Measurements from ENCODE around the gene HRK.

Gene HRK

GRCh38 chr12:116897476-116897875 lies 16.2 kb upstream of the HRK start:
- no peak for DNase-seq

DNA sequence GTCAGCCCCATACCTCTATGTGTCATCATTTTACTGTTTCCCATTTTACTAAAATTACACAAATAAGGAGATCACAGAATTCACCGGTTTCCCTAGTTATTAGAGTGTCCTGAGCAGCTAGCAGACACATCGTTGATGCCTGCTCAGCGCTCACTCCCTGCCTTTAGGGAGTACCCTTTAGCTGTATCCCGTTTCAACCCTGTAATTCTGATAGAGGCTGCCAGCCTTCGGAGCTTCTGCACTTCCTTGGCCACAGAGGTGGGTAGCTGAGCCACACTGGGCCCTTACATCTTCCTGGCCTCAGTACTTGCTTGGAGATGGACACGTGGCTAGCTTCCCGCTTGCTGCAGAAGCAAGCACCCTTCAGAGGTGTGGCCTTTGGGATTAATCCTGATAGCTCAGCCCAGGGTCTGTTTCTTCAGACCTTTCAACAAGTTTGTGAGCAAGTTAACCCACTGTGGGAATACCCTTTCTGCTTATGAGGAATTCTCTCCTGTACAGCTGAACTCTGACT lies 15.2 kb upstream of the HRK start:
- DNase-seq: no peak

DNA sequence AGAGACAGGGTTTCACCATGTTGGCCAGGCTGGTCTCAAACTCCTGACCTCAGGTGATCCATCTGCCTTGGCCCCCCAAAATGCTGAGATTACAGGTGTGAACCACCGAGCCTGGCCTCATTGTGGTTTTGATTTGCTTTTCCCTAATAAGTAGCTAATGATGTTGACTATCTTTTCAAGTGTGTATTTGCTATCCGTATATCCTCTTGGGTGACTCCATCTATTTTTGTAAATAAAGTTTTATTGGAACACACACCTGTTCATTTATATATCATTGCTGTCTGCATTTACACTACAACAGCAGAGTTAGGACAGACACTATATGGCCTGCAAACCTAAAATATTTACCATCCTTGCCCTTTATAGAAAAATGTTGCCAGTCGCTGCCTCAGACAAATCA lies 13.7 kb upstream of the HRK start:
- no peak for DNase-seq

DNA sequence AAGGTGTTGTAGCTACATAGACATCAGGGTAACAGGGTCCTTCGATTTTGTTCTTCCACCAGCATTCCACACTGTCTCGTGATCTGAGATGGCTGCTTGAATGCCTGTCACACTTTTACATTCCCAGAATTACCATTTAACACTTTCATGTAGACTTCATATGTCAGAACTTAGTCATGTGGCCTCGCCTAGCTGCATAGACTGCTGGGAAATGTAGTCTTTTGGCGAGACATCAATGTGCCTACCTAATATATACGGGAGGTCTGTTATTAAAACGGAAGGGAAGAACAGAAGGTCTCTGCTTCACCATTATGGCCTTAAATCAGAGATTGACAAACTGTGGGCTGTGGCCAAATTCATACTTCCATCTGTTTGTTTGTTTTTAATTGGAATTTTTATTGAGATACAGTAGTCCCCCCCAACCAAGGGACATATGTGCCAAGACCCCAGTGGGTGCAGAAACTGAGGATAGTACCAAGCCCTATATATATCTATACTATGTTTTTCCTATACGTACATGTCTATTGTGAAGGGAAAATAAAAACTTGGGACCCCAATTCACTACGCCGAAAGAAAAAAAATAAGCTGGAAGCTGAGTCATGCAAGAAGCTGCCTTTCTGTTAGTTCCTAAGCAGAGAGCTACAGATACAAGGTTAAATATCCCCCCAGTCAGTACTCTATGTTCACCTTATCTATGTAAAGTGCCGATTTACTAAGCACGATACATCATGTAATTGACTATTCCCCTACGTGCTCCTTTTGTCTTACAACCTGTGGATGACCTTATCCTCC lies 11.3 kb upstream of the HRK start:
- peak; percentile 23 for DNase-seq

DNA sequence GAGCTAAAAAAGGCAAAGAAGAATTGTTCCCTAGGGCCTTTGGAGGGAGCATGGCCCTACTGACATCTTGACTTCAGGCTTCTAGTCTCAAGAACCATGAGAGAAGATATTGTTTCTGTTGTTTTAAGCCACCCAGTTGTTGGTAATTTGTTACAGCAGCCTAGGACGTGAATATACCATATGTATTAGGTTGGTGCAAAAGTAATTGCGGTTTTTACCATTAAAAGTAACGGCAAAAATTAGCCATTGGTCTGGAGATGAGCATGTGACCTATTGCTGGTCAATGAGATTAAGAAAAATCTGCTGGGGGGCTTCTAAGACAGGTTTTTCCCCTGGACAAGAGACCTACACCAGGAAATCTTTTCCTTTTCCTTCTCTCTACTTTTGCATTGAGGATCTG lies 9.8 kb upstream of the HRK start:
- DNase-seq: no peak

DNA sequence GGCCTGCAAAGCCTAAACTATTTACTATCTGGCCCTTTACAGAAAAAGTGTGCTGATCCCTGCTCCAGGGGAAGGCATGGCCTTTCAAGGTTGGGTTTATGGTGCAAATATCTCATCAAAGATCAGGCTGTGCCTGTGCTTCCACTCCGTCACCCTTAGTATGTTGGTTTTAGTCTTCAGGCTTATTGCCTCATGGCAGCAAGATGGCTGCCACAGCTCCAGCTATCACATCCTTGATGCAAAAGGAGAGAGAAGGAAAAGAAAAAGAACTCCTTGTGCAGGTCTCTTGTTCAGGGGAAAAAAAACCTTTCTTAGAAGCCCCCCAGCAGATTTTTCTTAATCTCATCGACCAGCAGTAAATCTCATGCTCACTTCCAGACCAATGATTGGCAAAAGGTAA lies 9.1 kb upstream of the HRK start:
- no peak for DNase-seq

- no peak for DNase-seq
These were observed 6.7 kb upstream of the HRK start for GRCh38 chr12:116887897-116888296.

GRCh38 chr12:116887244-116887643 lies 6.0 kb upstream of the HRK start:
- DNase-seq: no peak

- peak; percentile 72 for DNase-seq
These were observed 4.2 kb upstream of the HRK start for GRCh38 chr12:116885491-116885890.

GRCh38 chr12:116884871-116885270 lies 3.6 kb upstream of the HRK start:
- DNase-seq: no peak

GRCh38 chr12:116882742-116883141 lies 1.5 kb upstream of the HRK start:
- DNase-seq: peak; percentile 44

DNA sequence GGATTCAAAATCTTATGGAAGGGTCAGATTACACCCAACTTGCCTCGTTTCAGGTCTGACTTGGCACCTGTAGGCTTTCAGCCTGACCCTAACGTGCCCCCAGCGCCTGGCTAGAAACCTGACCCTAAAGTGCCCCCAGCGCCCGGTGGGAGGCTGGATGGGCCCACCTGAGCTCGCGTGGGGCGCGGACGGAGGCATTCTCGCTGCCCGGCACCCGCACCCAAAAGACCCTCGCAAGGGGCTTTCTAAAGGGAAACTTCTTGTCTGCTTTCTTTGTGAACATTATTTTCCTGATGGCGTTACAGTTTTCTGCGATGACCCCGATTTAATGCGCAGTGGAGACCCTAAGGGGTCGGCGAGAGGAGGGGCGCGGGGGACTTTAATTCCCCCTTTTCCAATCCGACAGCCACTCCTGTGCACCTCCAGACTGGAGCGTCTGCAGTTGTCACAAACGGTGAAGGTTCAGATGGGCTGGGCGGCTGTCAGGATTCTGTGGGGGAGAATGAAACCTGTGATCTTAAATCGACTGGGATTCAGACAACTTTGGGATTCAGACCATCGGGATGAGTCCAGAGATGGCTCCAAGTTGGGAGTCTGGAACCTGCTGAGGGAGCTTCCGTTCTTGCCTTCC lies 751 bp upstream of the HRK start:
- DNase-seq: no peak

DNA sequence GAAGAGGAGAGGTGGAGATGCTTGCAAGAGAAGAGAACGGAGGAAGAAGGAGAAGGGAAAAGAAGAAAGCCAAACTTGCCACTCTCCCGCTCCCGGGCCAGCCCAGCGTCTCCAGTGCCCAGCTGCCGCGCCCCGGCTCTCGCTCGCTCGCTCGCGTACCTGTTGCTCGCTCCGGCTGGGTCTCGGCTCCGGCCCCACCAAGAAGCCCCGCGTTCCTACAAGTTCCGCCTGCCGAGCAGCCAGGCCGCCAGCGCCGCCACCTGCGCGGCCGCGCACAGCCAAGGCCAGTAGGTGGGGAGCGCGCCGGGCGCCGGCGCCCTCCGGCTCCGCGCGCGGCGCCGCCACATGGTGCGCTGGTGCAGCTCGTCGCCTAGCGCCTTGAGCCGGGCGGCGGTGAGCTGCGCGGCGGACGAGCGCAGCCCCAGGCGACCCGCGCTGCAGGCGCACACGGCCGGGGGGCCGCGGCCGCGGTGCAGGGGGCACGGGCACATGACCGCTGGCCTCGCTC lies 370 bp downstream of the HRK start:
- DNase-seq: peak; percentile 70

DNA sequence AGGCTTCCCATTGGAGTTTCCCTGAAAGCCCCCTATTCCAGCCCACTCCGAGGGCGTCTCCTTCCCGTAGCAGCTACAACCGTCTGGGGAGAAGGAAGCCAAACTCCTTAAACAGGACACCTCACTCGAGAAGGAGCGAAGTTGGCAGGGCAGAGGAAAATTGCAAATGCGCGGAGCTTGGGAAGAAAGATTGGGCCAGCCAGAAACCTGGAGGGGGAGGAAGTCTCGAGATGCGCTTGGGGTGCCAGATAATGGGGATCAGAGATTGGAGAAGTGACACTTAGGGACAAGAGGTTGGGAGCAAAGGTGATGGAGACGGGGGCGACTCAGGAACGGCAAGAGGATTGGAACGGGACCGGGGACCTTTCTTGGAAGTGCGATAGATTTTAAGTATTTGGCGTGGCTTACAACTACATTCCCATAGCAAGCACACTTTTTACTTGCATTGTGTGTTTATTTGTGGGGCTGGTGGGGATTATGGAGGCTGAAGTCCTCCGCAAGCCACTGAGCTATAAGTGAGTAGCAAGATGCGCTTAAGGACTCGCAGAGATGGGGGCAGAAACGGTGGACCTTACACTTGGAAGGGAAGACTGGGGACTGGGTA lies 926 bp downstream of the HRK start:
- no peak for DNase-seq

DNA sequence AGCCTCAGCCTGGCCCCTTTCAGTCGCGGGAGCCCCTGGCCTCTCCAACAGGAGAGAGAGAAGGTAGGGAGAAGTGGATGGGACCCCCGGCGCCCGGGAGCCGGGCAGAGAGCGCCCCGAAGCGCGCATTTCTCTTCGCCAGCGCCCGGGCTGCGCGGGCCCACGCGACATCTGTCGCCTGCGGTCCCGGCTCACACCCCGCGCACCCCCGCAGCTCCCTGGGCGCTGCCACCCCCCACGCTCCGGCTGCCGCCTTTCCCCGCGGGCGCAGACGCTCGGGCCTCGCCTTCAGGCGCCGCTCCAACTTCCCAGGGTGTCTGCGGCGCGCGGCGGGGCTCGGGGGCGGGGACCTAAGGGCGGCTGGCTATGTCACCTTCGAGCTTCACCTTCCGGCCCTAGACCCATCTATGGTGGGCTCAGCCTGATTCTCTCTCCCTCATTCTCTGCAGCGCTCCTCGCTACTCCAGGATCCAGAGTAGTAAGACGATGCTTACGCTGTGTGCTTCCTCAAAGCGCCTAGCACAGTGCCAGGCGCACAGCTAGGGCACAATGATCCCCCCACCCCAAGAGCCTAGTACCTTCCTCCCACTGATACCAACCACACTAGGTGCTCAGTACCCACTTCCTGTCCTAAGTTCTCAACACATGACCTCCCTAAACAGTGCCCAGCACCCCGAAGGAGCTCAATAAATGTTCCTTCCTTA lies 1.6 kb downstream of the HRK start:
- DNase-seq: no peak

DNA sequence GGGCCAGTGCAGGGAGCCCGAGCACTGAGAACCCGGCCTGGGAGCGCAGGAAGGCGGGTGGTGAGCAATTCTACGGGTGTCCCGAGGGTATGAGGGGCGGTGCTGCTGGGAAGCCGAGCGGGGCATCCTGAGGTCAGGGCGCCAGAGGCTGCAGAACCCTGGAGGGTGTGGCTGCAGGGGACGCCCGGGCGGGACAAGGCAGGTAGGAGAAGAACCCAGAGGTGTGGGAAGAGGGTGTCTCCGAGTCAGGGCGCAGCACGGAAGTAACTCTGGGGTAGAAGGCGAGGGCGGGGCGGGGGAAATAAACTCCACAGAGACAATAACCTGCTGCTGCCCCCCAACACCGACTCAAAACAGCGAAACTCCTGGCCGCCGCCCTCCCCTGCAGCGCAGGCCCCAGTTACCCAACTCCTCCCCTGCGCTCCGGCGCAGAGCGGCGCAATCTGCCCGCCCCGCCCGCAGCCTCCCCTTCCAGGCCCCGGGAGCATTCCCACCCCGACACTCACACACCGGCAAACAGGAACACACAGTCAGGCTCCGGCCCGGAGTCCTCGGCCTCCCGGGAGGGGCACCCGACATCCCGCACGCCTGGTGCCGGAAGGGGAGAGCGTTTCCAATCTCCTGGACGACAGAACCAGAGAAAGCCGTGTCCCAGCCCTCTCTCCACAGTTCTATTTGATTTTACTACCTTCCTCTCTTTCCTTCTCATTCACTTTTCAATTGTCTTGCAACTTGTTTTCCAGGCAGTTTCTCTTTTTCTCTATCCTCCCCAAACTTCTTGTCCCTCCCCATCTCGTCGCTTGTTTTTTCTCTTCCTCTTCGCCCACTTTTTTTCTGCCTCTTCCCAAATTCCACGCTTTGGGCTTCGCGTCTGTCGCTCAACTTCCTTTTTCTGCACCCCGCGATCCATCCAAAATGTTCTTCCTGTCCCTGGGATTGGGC lies 2.4 kb downstream of the HRK start:
- no peak for DNase-seq

DNA sequence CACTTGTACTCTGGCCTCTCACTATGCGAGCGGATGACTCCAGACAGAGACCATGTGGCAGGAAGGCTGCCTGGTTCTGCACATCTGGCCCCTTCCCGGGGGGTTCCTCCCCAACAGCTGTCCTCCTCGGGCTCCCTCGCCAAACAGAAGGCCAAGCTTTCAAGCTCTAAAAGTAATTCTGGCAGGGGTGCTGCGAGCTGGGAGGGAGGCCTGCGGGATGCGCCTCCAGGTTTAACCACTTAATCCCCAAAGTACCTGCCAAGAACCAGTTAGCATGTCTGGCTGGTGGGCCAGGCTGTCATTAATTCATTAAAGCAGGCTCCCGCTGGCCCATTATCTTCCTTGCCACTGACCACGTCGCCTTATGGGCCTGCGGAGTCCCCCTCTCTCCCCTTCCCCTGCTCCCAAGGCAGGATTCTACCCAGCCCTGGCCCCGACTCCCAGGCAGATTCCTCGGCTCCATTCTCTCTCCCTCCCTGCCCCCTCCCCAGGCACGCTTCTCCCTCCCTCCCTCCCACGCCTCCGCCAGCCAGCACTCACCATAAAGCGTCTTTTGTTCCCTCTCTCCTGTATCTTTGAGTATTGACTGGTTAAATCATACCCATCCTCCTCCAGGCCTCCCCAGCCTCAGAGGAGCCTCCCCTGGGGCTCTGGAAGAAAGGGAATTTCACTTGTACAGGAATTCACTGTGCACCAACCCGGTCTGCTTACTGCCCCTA lies 4.9 kb downstream of the HRK start:
- DNase-seq: no peak

DNA sequence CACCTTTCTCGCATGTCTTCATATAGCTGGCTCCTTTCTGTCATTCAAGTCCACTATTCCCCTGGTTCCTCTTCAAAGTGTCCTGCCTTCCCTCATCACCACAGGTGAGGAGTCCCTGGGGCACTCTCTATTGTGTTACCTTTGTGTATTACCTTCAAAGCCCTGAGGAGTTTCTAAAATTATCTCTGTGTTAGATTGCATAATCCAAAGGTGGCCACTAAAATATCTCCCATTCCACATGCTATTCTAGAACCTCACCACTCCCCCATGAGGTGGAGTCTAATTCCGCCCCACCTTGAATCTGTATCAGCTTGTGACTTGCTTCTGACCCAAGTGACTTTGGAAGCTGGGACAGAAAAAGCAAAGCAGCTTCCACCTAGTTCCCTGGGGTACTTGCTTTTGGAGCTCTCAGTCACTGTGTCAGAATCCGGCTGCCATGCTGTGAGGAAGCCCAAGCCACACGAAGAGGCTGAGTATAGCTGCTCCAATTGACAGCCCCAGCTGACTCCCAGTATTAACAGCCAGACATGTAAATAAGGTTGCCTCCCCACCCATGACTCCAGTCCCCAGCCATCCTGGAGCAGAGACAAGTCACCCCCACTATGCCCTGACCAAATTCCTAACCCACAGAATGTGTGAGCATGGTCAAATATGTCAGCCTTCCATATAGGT lies 6.8 kb downstream of the HRK start:
- DNase-seq: no peak

DNA sequence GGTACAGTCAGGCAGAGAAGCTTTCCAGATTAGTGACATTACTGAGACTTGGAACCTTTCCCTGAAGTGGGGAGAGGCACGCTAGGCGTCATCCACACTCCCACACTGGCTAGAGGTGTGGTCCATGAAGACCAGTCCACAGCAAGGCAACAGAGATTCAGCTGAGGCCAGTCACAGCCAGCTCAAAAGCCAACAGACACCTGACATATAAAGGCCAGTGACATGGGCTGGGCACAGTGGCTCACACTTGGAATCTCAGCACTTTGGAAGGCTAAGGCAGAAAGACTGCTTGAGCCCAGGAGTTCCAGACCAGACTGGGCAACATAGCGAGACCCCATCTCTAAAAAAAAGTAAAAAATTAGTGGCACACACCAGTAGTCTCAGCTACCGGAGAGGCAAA lies 10.9 kb downstream of the HRK start:
- DNase-seq: no peak

DNA sequence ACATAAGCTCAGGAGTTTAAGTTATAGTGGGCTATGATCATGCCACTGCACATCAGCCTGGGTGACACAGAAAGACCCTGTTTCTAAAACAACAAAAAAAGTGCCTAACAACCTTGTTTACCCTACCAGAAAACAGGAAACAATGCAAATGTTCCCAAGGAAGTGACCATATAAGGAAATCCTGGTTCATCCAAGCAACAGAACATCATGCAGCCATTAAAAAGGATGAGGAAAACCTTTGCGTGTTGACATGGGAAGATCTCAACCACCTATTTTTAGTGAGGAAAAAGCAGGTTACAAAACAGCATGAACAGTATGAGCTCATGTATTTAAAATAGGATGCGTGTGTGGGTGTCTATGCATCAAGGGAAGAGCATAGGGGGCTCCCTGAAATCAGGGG lies 13.7 kb downstream of the HRK start:
- DNase-seq: no peak

Data from hematopoietic multipotent progenitor cell treated with erythropoietin and hydrocortisone succinate and interleukin-3 and kit ligand, for 4 days (in vitro differentiated cells).